Kidney (tissue), 14 donors: ENCODE results near the gene ARL4A. TPM values are rescaled to one million over a fixed set of nuclear protein-coding genes. Genes with fewer than 3 reads are reported as not detected.
"Not testable (repeated sequence)": the region's sequence is repeated elsewhere in the genome, so short reads cannot be mapped to it uniquely, and the experiment has no call there.

Source experiments
- DNase-seq, 5 donors: peaks; one replicate each; pipeline ENCODE4 v3.0.0-alpha.2; 2013 to 2020
- FAIRE-seq: peaks from 2 replicates; lab custom pipeline; 2012; peaks lifted over from hg19 to GRCh38; lab: Jason Lieb, UNC
- H3K27ac ChIP-seq, 2 donors: one replicate each; pipeline ENCODE4 v1.7.0; 2013; ENCODE audit warnings: low read depth in 2 of 2, low read length in 2 of 2, inconsistent platforms in 1 of 2
- H3K27me3 ChIP-seq: one replicate; pipeline ENCODE4 v1.7.1; 2013; ENCODE audit warnings: low read length, inconsistent platforms; ENCODE audit not compliant: control insufficient read depth, insufficient read depth
- H3K36me3 ChIP-seq, 3 donors: one replicate each; pipeline versions ENCODE4 v1.7.0 to v1.7.1; 2013; ENCODE audit warnings: low read length in 3 of 3, control low read depth in 1 of 3, inconsistent platforms in 1 of 3; ENCODE audit not compliant: insufficient read depth in 3 of 3, control insufficient read depth in 2 of 3
- H3K4me1 ChIP-seq, 3 donors: one replicate each; pipeline versions ENCODE4 v1.7.0 to v1.7.1; 2013; ENCODE audit warnings: low read length in 3 of 3, inconsistent platforms in 1 of 3, low read depth in 1 of 3; ENCODE audit not compliant: control insufficient read depth in 2 of 3, insufficient read depth in 2 of 3
- H3K4me3 ChIP-seq, 3 donors: one replicate each; pipeline versions ENCODE4 v1.7.0 to v1.8.1; 2013; ENCODE audit warnings: low read length in 3 of 3, control low read depth in 1 of 3, inconsistent platforms in 1 of 3
- H3K9ac ChIP-seq, 3 donors: one replicate each; pipeline versions ENCODE4 v1.7.0 to v1.7.1; 2013; ENCODE audit warnings: low read length in 3 of 3, control low read depth in 1 of 3, inconsistent platforms in 1 of 3
- H3K9me3 ChIP-seq, 3 donors: one replicate each; pipeline versions ENCODE4 v1.7.0 to v1.7.1; 2013; ENCODE audit warnings: low read length in 3 of 3, control low read depth in 1 of 3, inconsistent platforms in 1 of 3; ENCODE audit not compliant: control insufficient read depth in 2 of 3, insufficient read depth in 1 of 3
- intact Hi-C: fragments of 100-400 bp; cut with DNase I; formaldehyde crosslinking; loops from one replicate; pipeline ENCODE4 v1.11.1; 2022
- polyA plus RNA-seq: library from polyadenylated mRNA; stranded (reverse); fragments of 350-450 nt; fragmentation: Illumina TruSeq; extraction: RNeasy Lipid Tissue Mini Kit (QIAGEN cat#74804); gene quantifications from one replicate; pipeline ENCODE4 v1.2.3, GENCODE V29; 2014; ENCODE audit warnings: low read depth, low replicate concordance; ENCODE audit not compliant: insufficient read depth
- total RNA-seq: library from RNA; stranded (reverse); fragmentation: NEBNext Ultra II Directional; extraction: Animal tissue kit (Norgen Biotek cat#: 25700); gene quantifications from one replicate; pipeline ENCODE4 v1.2.1, GENCODE V29; 2021
- TF ChIP-seq, protein P1 (sequence below): IDR thresholded peaks from 3 replicates; pipeline ENCODE4 v1.5.1; 2012; ENCODE audit warnings: mild to moderate bottlenecking, moderate library complexity, borderline replicate concordance; ENCODE audit not compliant: insufficient read depth; ENCODE audit errors: extremely low read depth
- donor health status: control.
- donor health status: control.
- donor health status: control.
- donor health status: control.
- donor health status: control.
- donor health status: DM: yes; HTN: yes; CAD: no.
- donor health status: Normal renal cell carcinoma (clear cell type).

Gene ARL4A
- total and polyA plus RNA-seq, 2 donors from 2014 or later = 11.8 to 21.6 TPM

- Histone ChIP-seq H3K9me3 (no peaks in the 10 kb centered on the region), H3K9ac (no peak overlapping the region), H3K4me1 (peaks cover 0 to 2% (median 0%) of the 10 kb centered on the region in 3 donors), H3K27me3 (no peaks in the 10 kb centered on the region), H3K4me3 (peak overlapping the region in 2 of 3 donors; percentile 81 to 84), H3K36me3 (no peaks in the 10 kb centered on the region), H3K27ac (no peak overlapping the region)
- FAIRE-seq (no peak), DNase-seq (peak in 4 of 5 donors; percentile 21 to 59 (median 46))
- intact Hi-C loops = no loop called here
- TF ChIP-seq, protein P1, sequence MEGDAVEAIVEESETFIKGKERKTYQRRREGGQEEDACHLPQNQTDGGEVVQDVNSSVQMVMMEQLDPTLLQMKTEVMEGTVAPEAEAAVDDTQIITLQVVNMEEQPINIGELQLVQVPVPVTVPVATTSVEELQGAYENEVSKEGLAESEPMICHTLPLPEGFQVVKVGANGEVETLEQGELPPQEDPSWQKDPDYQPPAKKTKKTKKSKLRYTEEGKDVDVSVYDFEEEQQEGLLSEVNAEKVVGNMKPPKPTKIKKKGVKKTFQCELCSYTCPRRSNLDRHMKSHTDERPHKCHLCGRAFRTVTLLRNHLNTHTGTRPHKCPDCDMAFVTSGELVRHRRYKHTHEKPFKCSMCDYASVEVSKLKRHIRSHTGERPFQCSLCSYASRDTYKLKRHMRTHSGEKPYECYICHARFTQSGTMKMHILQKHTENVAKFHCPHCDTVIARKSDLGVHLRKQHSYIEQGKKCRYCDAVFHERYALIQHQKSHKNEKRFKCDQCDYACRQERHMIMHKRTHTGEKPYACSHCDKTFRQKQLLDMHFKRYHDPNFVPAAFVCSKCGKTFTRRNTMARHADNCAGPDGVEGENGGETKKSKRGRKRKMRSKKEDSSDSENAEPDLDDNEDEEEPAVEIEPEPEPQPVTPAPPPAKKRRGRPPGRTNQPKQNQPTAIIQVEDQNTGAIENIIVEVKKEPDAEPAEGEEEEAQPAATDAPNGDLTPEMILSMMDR = peak; percentile 27
Measured at GRCh38 chr7:12685550-12685949, 1.9 kb upstream of the ARL4A start.

GRCh38 chr7:12686234-12686890 lies 1.1 kb upstream of the ARL4A start:
- Histone ChIP-seq H3K9ac (peak overlapping the region in 2 of 3 donors; percentile 49 to 84), H3K27me3 (no peaks in the 10 kb centered on the region), H3K27ac (peak overlapping the region; percentile 82 to 86), H3K4me3 (peak overlapping the region; percentile 81 to 100 (median 85)), H3K36me3 (no peaks in the 10 kb centered on the region), H3K4me1 (peaks cover 0 to 2% (median 0%) of the 10 kb centered on the region in 3 donors), H3K9me3 (no peaks in the 10 kb centered on the region)
- intact Hi-C loops = no loop called here
- FAIRE-seq (no peak), DNase-seq (peak; percentile 93 to 98 (median 95))
- TF ChIP-seq, protein P1 = peak; percentile 89

GRCh38 chr7:12687718-12688171 lies 312 bp downstream of the ARL4A start:
- TF ChIP-seq, protein P1 = no peak
- FAIRE-seq (no peak), DNase-seq (no peak)
- Histone ChIP-seq H3K9ac (peak overlapping the region; percentile 57 to 96 (median 92)), H3K4me1 (peaks cover 0 to 2% (median 0%) of the 10 kb centered on the region in 3 donors), H3K9me3 (no peaks in the 10 kb centered on the region), H3K4me3 (peak overlapping the region; percentile 81 to 100 (median 96)), H3K27me3 (no peaks in the 10 kb centered on the region), H3K27ac (peak overlapping the region in 1 of 2 donors; percentile 53), H3K36me3 (no peaks in the 10 kb centered on the region)
- intact Hi-C loops = no loop called here

GRCh38 chr7:12688485-12689170 lies 1.2 kb downstream of the ARL4A start:
- H3K27ac ChIP-seq, H3K9me3 ChIP-seq, FAIRE-seq, H3K4me1 ChIP-seq, H3K27me3 ChIP-seq, H3K36me3 ChIP-seq, intact Hi-C loops, DNase-seq: not testable (repeated sequence)
- Histone ChIP-seq H3K9ac (peak overlapping the region in 1 of 3 donors; percentile 32), H3K4me3 (peak overlapping the region in 2 of 3 donors; percentile 40 to 50)
